HepG2 (cell line): Measurements from ENCODE around the gene ATAD2B. TPM values are rescaled to one million over a fixed set of nuclear protein-coding genes. Genes with fewer than 3 reads are reported as not detected.
A peak's percentile ranks its signal among the peaks of the same experiment; 100 is the strongest.

Experiments used
- E2F2 ChIP-seq: sonication (generic); formaldehyde crosslinking; IDR thresholded peaks from 2 replicates; pipeline ENCODE4 v1.4.0; 2020; ENCODE audit warnings: missing genetic modification reagents, borderline replicate concordance
- ETV6 ChIP-seq: sonication (generic); formaldehyde crosslinking; conservative IDR thresholded peaks from 2 replicates; pipeline ENCODE4 v1.4.0; 2020; ENCODE audit warnings: missing genetic modification reagents
- FOXA3 ChIP-seq: IDR thresholded peaks from 2 replicates; pipeline ENCODE4 v1.6.1; 2016; ENCODE audit warnings: missing genetic modification reagents, missing compliant biosample characterization
- GABPB1 ChIP-seq: IDR thresholded peaks from 2 replicates; pipeline ENCODE4 v1.6.1; 2016; ENCODE audit warnings: mild to moderate bottlenecking, missing genetic modification reagents, moderate library complexity, missing compliant biosample characterization
- GZF1 ChIP-seq: sonication (generic); formaldehyde crosslinking; IDR thresholded peaks from 2 replicates; pipeline ENCODE4 v1.5.1; 2020; ENCODE audit warnings: mild to moderate bottlenecking, missing genetic modification reagents
- HOXA5 ChIP-seq: sonication (generic); formaldehyde crosslinking; IDR thresholded peaks from 2 replicates; pipeline ENCODE4 v1.4.0; 2020; ENCODE audit warnings: missing genetic modification reagents
- KAT7 ChIP-seq: IDR thresholded peaks from 2 replicates; pipeline ENCODE4 v1.6.1; 2018; ENCODE audit warnings: borderline replicate concordance, missing compliant biosample characterization
- KDM5B ChIP-seq: sonication (generic); formaldehyde crosslinking; IDR thresholded peaks from 2 replicates; pipeline ENCODE4 v1.4.0; 2020; ENCODE audit warnings: missing genetic modification reagents, mild to moderate bottlenecking, borderline replicate concordance
- MAFF ChIP-seq: IDR thresholded peaks from 2 replicates; pipeline ENCODE4 v1.6.1; 2011; ENCODE audit warnings: low read depth, low read length, improper control_type of control experiment
- MED8 ChIP-seq: sonication (generic); formaldehyde crosslinking; IDR thresholded peaks from 2 replicates; pipeline ENCODE4 v1.8.1; 2023; ENCODE audit warnings: mild to moderate bottlenecking, missing genetic modification reagents; ENCODE audit not compliant: insufficient replicate concordance
- MYPOP ChIP-seq: sonication (generic); formaldehyde crosslinking; IDR thresholded peaks from 2 replicates; pipeline ENCODE4 v1.8.1; 2023; ENCODE audit warnings: mild to moderate bottlenecking, moderate library complexity, missing genetic modification reagents
- NFATC3 ChIP-seq: sonication (generic); formaldehyde crosslinking; IDR thresholded peaks from 2 replicates; pipeline ENCODE4 v1.5.1; 2020; ENCODE audit warnings: mild to moderate bottlenecking, missing genetic modification reagents
- NFRKB ChIP-seq: fragments of 450-650 bp; IDR thresholded peaks from 2 replicates; pipeline ENCODE4 v1.6.1; 2017
- PITX1 ChIP-seq: sonication (generic); formaldehyde crosslinking; IDR thresholded peaks from 2 replicates; pipeline ENCODE4 v1.5.1; 2020; ENCODE audit warnings: mild to moderate bottlenecking, missing genetic modification reagents
- RXRA ChIP-seq: sonication (generic); formaldehyde crosslinking; IDR thresholded peaks from 2 replicates; pipeline ENCODE4 v1.5.1; 2020; ENCODE audit warnings: missing genetic modification reagents
- SAFB2 ChIP-seq: sonication (generic); formaldehyde crosslinking; IDR thresholded peaks from 2 replicates; pipeline ENCODE4 v1.5.1; 2020; ENCODE audit warnings: missing genetic modification reagents, low read depth, mild to moderate bottlenecking, borderline replicate concordance
- SOX6 ChIP-seq, 2 experiments: fragments of 450-650 bp in 1 of 2; sonication (generic) in 1 of 2; formaldehyde crosslinking in 1 of 2; IDR thresholded peaks; 2 replicates each; pipeline versions ENCODE4 v1.4.0 to v1.6.1; 2017 to 2020; ENCODE audit warnings: antibody characterized with exemption in 1 of 2, mild to moderate bottlenecking in 1 of 2, missing genetic modification reagents in 1 of 2
- THAP8 ChIP-seq: sonication (generic); formaldehyde crosslinking; IDR thresholded peaks from 2 replicates; pipeline ENCODE4 v1.5.1; 2020; ENCODE audit warnings: missing genetic modification reagents, mild to moderate bottlenecking, borderline replicate concordance
- ZBTB7B ChIP-seq: sonication (generic); formaldehyde crosslinking; IDR thresholded peaks from 2 replicates; pipeline ENCODE4 v1.4.0; 2020; ENCODE audit warnings: missing genetic modification reagents
- ZC3H13 ChIP-seq: sonication (generic); formaldehyde crosslinking; IDR thresholded peaks from 2 replicates; pipeline ENCODE4 v1.8.1; 2023; ENCODE audit warnings: mild to moderate bottlenecking, missing genetic modification reagents, moderate library complexity
- ZNF18 ChIP-seq: sonication (generic); formaldehyde crosslinking; IDR thresholded peaks from 2 replicates; pipeline ENCODE4 v1.8.0; 2022; ENCODE audit warnings: mild to moderate bottlenecking, missing genetic modification reagents; ENCODE audit not compliant: insufficient replicate concordance
- ZNF230 ChIP-seq: sonication (generic); formaldehyde crosslinking; IDR thresholded peaks from 2 replicates; pipeline ENCODE4 v1.4.0; 2020; ENCODE audit warnings: mild to moderate bottlenecking, missing genetic modification reagents
- ZNF557 ChIP-seq: sonication (generic); formaldehyde crosslinking; IDR thresholded peaks from 2 replicates; pipeline ENCODE4 v1.4.0; 2020; ENCODE audit warnings: missing genetic modification reagents
- ZNF605 ChIP-seq: sonication (generic); formaldehyde crosslinking; IDR thresholded peaks from 2 replicates; pipeline ENCODE4 v1.8.0; 2022; ENCODE audit warnings: mild to moderate bottlenecking, missing genetic modification reagents
- ZNF749 ChIP-seq: sonication (generic); formaldehyde crosslinking; IDR thresholded peaks from 2 replicates; pipeline ENCODE4 v1.8.0; 2022; ENCODE audit warnings: mild to moderate bottlenecking, missing genetic modification reagents, moderate library complexity, borderline replicate concordance
- polyA plus RNA-seq, 8 experiments: library from polyadenylated mRNA; depleted of rRNA in 3 of 8; stranded (reverse) in 7 of 8; unstranded in 1 of 8; fragments of >200 nt; fragmentation: Illumina TruSeq in 4 of 8; extraction: Trizol in 4 of 8; gene quantifications; 2 replicates each; pipeline versions ENCODE4 v1.2.1 to v1.2.3, GENCODE V29; 2011 to 2016; ENCODE audit warnings: low read depth in 4 of 8, missing spikeins in 1 of 8, mixed read lengths in 1 of 8; ENCODE audit not compliant: insufficient read depth in 1 of 8
- total RNA-seq, 5 experiments: library from RNA; depleted of rRNA; stranded (reverse); fragments of >200 nt; fragmentation: Illumina TruSeq; extraction: Trizol; gene quantifications; 2 replicates each; pipeline ENCODE4 v1.2.3, GENCODE V29; 2016; ENCODE audit warnings: low read depth in 1 of 5

The ATAD2B gene
- total and polyA plus RNA-seq, 2 of the 13 experiments (the other 11 are each of a cell fraction or from before 2014, with no cell fraction given) = 5.3 to 22.2 TPM

- TF ChIP-seq PITX1 (CRISPR knock-in tag) (no peak), FOXA3 (CRISPR knock-in tag) (no peak), MYPOP (0 out of 2 replicates have a peak, but pooled peaks have one; percentile 56), ZBTB7B (CRISPR knock-in tag) (peak; percentile 74; the same call in 1 of the 2 replicates), ZNF749 (peak; percentile 28; the same call in 1 of the 2 replicates), GZF1 (no peak; the same call in 1 of the 2 replicates), MAFF (no peak), THAP8 (CRISPR knock-in tag) (0 out of 2 replicates have a peak, but pooled peaks have one; percentile 59), E2F2 (CRISPR knock-in tag) (0 out of 2 replicates have a peak, but pooled peaks have one; percentile 40), ZNF605 (0 out of 2 replicates have a peak, but pooled peaks have one; percentile 35), SAFB2 (CRISPR knock-in tag) (peak; percentile 42; the same call in 1 of the 2 replicates), GABPB1 (CRISPR knock-in tag) (peak; percentile 38; the same call in 1 of the 2 replicates), RXRA (CRISPR knock-in tag) (0 out of 2 replicates have a peak, but pooled peaks have one; percentile 8), KDM5B (CRISPR knock-in tag) (peak; percentile 59; the same call in 1 of the 2 replicates), ZC3H13 (CRISPR knock-in tag) (no peak), HOXA5 (CRISPR knock-in tag) (no peak; the same call in 1 of the 2 replicates), ZNF557 (CRISPR knock-in tag) (no peak), ZNF18 (CRISPR knock-in tag) (peak; percentile 60), SOX6 (IDR thresholded peaks at IDR 0.05) (no peak), SOX6 (CRISPR knock-in tag; IDR thresholded peaks at IDR 0.05) (peak; percentile 35; the same call in 1 of the 2 replicates), KAT7 (CRISPR knock-in tag) (0 out of 2 replicates have a peak, but pooled peaks have one; percentile 24), NFATC3 (CRISPR knock-in tag) (0 out of 2 replicates have a peak, but pooled peaks have one; percentile 4), ZNF230 (CRISPR knock-in tag) (no peak), NFRKB (no peak), ETV6 (CRISPR knock-in tag) (0 out of 2 replicates have a peak, but pooled peaks have one; percentile 2), MED8 (CRISPR knock-in tag) (peak; percentile 2)
These were observed 14.0 kb upstream of the ATAD2B start (continued) for GRCh38 chr2:23940718-23941620.
